ENCODE results near the gene SPHK1. TPM values are rescaled to one million over a fixed set of nuclear protein-coding genes. Genes with fewer than 3 reads are reported as not detected.
"Not testable (repeated sequence)": the region's sequence is repeated elsewhere in the genome, so short reads cannot be mapped to it uniquely, and the experiment has no call there.

Gene SPHK1
- total RNA-seq, 1 donor from 2014 or later = 3.1 TPM

- Mint-ChIP-seq H3K27ac (ENCODE audit: unreplicated experiment) (no peak overlapping the region), H3K4me1 (ENCODE audit: low read depth, unreplicated experiment) (peaks cover 10% of the 10 kb centered on the region), H3K27me3 (ENCODE audit: unreplicated experiment) (peaks cover 3% of the 10 kb centered on the region), H3K4me3 (ENCODE audit: unreplicated experiment) (peak overlapping the region; percentile 92), H3K36me3 (ENCODE audit: unreplicated experiment) (no peaks in the 10 kb centered on the region), H3K9me3 (ENCODE audit: unreplicated experiment) (peaks cover 8% of the 10 kb centered on the region)
- TF ChIP-seq CTCF (IDR thresholded peaks at IDR 0.05; ENCODE audit: partially characterized antibody, unreplicated experiment) = no peak
- no peak for DNase-seq
Measured at GRCh38 chr17:76354747-76355310, 29.6 kb upstream of the SPHK1 start.

GRCh38 chr17:76356803-76357456 lies 27.5 kb upstream of the SPHK1 start:
- Mint-ChIP-seq H3K9me3 (ENCODE audit: unreplicated experiment) (peaks cover 8% of the 10 kb centered on the region), H3K4me3 (ENCODE audit: unreplicated experiment) (no peak overlapping the region), H3K27me3 (ENCODE audit: unreplicated experiment) (peaks cover 11% of the 10 kb centered on the region), H3K27ac (ENCODE audit: unreplicated experiment) (no peak overlapping the region), H3K36me3 (ENCODE audit: unreplicated experiment) (no peaks in the 10 kb centered on the region), H3K4me1 (ENCODE audit: low read depth, unreplicated experiment) (peaks cover 15% of the 10 kb centered on the region)
- no peak for TF ChIP-seq CTCF (IDR thresholded peaks at IDR 0.05; ENCODE audit: partially characterized antibody, unreplicated experiment)
- no peak for DNase-seq

GRCh38 chr17:76357597-76358158 lies 26.7 kb upstream of the SPHK1 start:
- TF ChIP-seq CTCF (IDR thresholded peaks at IDR 0.05; ENCODE audit: partially characterized antibody, unreplicated experiment) = no peak
- H3K27ac Mint-ChIP-seq (ENCODE audit: unreplicated experiment) = no peak overlapping the region
- H3K27me3 Mint-ChIP-seq (ENCODE audit: unreplicated experiment) = peaks cover 11% of the 10 kb centered on the region
- H3K4me1 Mint-ChIP-seq (ENCODE audit: low read depth, unreplicated experiment) = peaks cover 17% of the 10 kb centered on the region
- H3K4me3 Mint-ChIP-seq (ENCODE audit: unreplicated experiment) = no peak overlapping the region
- H3K36me3 Mint-ChIP-seq (ENCODE audit: unreplicated experiment) = no peaks in the 10 kb centered on the region
- peaks cover 8% of the 10 kb centered on the region for H3K9me3 Mint-ChIP-seq (ENCODE audit: unreplicated experiment)
- no peak for DNase-seq

- H3K4me3 Mint-ChIP-seq (ENCODE audit: unreplicated experiment) = no peak overlapping the region
Measured at GRCh38 chr17:76359375-76359774, 25.0 kb upstream of the SPHK1 start.

GRCh38 chr17:76359776-76360175 lies 24.6 kb upstream of the SPHK1 start:
- not testable (repeated sequence) for DNase-seq; H3K9me3 Mint-ChIP-seq (ENCODE audit: unreplicated experiment); H3K4me3 Mint-ChIP-seq (ENCODE audit: unreplicated experiment); H3K36me3 Mint-ChIP-seq (ENCODE audit: unreplicated experiment); H3K27me3 Mint-ChIP-seq (ENCODE audit: unreplicated experiment)
- peaks cover 12% of the 10 kb centered on the region for H3K4me1 Mint-ChIP-seq (ENCODE audit: low read depth, unreplicated experiment)
- peak overlapping the region; percentile 25 for H3K27ac Mint-ChIP-seq (ENCODE audit: unreplicated experiment)

More at GRCh38 chr17:76359375-76359774, 25.0 kb upstream of the SPHK1 start:
- no peak for DNase-seq
- no peak for TF ChIP-seq CTCF (IDR thresholded peaks at IDR 0.05; ENCODE audit: partially characterized antibody, unreplicated experiment)
- Mint-ChIP-seq H3K4me1 (ENCODE audit: low read depth, unreplicated experiment) (peaks cover 13% of the 10 kb centered on the region), H3K27me3 (ENCODE audit: unreplicated experiment) (peaks cover 8% of the 10 kb centered on the region), H3K27ac (ENCODE audit: unreplicated experiment) (no peak overlapping the region), H3K9me3 (ENCODE audit: unreplicated experiment) (peaks cover 3% of the 10 kb centered on the region), H3K36me3 (ENCODE audit: unreplicated experiment) (no peaks in the 10 kb centered on the region)

All from glutamatergic neuron (in vitro differentiated cells).